GOT3 (cell line): ENCODE results near the gene KRT16.
"Not testable (repeated sequence)": the region's sequence is repeated elsewhere in the genome, so short reads cannot be mapped to it uniquely, and the experiment has no call there.

Experiments used
- DNase-seq: peaks from one replicate; lab custom pipeline; 2025; ENCODE audit warnings: mixed read lengths; lab: John Stamatoyannopoulos, UW

The KRT16 gene

GRCh38 chr17:41628073-41628370 lies 15.5 kb upstream of the KRT16 start:
- not testable (repeated sequence) for DNase-seq

DNA sequence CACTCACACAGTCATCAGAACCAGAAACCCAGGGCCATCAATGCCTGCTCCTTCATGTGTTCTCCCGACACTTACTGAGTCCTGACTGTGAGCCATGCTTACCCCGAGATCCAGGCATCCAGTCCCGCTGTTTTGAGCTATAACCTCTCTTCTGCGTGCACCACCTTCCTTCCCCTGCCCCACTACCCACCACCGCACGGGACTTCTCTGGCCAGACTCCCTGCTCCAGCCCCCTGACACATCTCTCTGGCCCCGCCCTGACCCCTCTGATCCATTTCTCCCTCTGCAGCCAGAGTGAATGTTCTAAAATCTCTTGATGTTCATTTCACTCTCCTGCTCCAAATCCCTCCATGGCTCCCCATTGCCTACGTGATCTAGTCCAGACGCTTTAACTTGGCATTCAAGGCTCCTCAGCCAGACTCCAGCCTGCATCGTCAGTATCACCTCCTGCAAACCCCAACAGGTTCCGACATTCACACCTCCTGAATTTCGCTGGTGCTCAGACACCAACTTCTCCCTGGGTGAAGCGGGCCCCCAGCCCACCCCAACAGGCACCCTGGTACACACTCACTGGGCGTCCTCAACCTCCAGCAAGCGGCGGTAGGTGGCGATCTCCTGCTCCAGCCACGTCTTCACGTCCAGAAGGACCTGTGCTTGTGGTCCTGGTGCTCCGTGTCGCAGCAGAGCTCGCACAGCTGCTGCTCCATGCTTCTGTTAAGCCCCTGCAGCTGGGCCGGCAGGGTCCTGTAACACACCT lies 14.9 kb upstream of the KRT16 start:
- DNase-seq = no peak

DNA sequence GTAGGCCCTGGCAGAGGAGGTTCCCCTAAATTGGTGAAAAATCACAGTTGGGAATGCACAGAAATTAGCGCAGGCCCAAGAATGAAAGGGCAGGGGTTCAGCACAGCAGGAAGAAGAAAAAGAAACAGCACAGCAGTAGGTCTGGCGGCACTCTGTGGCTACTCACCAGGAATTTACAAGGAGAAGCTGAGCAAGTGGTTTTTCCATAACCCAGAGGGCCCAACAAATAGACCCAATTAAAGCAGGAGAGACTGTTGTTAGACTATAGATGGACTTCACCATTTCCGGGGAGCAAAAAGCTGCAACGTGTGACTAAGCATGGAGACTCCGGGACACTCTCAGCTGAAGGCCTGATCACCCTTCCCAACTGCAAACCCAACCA lies 14.3 kb upstream of the KRT16 start:
- DNase-seq = not testable (repeated sequence)

DNA sequence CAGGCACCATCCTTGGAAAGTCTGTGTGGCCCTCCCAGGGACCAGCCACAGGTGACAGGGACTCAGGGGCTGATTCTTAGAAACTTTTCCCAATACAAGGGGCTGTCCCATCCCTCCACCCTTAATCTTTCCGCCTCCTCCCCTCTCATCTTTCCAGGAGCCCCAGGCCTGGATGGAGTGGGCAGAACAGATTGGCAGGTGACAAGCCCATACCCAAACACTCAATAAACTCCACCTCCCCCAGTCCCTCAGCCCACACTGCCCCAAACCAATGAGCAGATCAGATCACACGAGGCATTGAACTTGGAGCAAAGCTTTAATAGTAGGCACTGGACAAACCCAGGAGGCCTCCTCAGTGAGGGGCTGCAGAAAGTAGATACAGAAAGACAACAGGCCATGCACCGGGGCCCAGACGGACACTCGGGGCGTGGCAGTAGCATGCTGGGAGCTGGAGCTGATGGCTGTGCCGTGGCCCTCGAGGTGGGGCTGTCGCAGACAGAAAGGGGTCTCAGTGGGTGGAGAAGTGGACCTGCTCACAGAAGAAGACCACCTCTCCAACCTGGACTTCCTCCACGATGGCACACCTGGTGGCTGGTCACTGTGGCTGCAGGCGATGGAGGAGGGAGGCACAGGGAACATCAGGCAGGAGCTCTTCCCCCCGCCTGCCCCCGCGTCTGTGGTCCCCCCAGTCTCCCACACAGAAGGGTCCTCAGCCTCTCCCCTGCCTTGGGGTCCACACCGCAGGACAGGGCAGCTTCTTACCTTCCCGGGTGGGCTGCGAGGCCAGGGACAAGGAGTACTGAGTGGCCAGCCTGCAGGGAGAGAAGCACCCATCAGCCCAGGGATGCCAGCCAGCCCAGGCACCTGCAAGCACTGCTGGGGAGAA lies 13.7 kb upstream of the KRT16 start:
- not testable (repeated sequence) for DNase-seq

- DNase-seq = no peak
Measured at GRCh38 chr17:41625602-41626001, 13.0 kb upstream of the KRT16 start.

GRCh38 chr17:41624208-41625101 lies 11.9 kb upstream of the KRT16 start, which contains the start of gene KRT17:
KRT17 (minus strand) TSS chr17:41624575; CDS start chr17:41624509, 66 bp downstream.
- no peak for DNase-seq

DNA sequence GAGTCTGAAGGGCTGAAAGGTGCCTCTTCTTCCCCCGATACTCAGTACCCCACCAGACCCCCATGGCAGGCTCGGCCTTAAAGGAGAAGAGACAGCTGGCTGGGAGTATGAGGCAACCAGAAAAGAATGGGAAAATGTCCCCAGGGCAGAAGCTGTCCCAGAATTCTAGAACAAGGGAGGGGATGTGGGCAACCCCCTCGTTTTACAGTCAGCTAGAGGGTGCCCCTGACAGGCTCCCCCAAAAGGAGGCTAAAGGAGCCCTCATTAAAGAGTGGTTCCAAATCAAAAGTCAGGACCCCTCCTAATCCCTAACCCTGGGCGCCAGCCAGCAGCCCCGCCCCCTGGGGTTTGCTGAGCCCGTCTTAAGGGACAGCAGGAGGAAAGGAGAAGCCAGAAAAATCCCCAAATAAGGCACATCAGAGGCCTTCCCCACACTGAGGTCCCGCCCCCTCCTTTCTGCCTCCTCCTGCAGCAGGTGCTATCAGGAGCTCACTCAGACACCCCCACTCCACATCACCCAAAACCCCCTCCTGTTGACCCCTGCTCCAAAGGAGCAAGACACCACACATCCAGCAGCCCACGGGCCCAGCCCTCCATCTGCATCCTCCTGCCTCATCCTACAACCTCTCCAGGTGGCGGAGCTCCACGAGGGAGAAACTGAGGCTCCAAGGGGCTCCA lies 10.8 kb upstream of the KRT16 start:
- not testable (repeated sequence) for DNase-seq

- not testable (repeated sequence) for DNase-seq
Measured at GRCh38 chr17:41622340-41623183, 10.0 kb upstream of the KRT16 start.

GRCh38 chr17:41621916-41622315 lies 9.3 kb upstream of the KRT16 start:
- DNase-seq = no peak

- not testable (repeated sequence) for DNase-seq
Measured at GRCh38 chr17:41621435-41621817, 8.9 kb upstream of the KRT16 start.

DNA sequence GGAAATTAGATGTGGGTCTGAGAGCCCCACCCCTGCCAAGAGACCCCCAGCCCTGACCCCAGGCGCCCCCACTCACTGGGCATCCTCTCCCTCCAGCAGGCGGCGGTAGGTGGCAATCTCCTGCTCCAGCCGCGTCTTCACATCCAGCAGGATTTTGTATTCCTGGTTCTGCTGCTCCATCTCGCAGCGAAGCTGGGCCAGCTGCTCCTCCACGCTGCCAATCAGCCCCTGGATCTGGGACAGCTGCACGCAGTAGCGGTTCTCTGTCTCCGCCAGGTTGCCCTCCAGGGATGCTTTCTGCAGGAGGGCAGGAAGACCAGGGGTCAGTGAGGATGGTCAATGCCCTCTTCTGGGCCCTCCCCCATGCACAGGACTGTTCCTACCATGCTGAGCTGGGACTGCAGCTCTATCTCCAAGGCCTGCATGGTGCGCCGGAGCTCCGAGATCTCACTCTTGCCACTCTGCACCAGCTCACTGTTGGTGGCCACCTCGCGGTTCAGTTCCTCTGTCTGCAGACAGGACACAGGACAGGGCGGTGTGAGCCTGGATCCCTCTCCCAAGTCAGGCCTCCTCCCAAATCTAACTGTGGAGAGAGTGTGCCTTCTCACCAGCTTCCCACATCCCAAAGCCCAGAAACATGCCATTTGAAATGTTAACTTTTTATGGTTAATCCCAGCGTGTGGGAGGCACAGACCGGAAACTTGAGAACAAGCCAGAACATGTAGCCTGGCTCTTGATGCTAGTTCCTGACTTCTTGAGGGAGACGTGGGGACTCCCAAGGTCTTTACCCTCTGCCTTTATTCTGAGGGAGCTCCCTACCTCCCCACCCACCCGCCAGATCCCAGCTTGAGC lies 8.2 kb upstream of the KRT16 start:
- DNase-seq = no peak

DNA sequence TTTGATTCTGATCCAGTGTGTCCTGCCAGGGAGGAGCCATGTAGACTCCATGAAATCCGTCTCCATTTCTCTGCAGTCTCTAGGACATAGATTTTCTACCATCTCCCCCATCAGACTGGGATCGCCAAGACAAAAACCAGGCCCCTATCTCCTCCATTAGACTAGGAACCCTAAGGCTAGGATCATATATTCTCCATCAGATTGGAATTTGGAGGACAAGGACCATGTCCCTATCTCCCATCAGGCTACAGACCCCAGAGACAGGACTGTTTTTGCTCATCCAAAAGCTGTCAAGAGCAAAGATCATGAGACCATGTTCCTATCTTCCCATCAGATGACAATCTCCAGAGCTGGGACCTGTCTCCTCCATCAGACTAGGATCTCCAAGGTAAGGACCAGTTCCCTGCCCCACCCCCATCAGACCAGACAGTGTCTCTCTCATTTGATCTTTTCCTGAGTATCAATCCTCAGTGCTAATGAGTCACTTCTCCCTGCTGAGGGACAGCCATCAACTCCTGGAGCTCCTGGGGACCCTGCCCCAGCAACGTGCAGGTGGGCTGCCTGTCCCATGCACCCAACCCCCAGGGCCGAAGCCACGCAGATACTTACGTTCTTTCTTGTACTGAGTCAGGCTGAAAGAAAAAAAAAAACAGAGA lies 7.5 kb upstream of the KRT16 start:
- DNase-seq = not testable (repeated sequence)

DNA sequence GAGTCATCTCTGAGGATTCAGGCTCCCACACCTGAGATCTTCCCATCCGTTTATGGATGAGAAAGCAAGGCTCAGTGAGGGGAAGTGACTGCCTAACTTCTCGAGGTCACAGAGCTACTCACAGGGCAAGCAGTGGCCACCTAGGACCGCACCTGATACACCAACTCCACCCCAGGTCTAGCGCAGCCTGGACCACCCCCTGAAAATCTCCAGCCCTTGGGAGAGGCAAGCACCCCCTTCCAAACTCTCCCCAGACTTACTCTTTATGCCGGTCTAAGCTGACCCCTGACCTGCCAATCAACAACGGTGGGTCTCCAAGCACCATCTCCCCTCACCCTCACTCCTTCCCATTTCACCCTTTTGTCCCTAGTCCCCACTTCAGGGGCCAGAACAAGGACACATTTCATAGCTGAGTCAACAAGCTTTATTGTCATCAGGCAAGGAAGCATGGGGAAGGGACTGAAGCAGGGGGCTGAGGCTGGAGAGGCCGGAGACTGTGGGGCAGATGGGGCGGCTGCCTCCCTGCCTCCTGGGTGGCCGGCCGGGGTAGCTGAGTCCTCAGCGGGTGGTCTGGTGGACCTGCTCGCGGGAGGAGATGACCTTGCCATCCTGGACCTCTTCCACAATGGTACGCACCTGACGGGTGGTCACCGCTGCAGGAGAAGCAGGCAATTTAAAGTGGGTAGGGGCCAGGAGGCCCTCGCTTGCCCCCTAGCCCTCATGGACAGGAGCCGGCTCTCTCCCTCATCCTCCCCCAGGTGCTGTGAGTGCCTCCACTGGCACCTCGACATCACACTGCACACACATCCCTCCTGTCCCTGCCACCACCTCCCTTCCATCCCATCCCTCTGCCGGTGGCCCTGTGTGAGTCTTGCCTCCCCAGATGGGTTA lies 6.7 kb upstream of the KRT16 start:
- DNase-seq = no peak

DNA sequence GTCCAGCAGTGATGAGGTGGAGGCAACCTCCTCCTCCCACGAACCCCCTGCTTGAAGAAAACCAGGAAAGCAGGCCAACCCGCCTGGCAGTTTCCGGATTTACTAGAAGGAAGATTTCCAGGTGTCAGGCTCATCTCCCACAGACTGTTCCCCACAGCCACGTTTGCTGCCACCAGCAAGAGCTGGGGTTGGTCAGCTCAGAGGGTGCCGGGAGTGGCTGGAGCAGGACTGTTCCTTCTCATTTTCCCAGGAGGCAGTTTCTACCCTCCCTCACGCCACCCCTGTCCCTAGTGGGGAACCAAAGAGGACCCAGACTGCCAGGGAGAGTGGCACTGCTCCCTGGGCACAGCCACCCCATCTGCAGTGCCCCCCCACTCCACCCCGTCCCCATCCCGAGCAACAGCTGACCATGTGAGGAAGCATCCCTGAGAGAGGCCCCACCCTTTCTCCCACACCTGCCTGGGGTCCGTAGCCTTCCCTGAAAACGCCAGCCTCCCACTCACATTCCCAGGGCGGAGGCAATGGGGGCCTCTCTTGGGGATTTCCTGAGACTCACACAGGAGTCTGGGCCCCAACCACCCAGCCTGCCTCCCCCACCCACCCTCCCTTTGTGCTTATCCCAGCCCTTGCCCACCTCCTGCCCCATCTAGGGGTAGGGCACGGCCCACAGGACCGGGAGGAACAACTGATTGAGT lies 5.9 kb upstream of the KRT16 start:
- no peak for DNase-seq

- no peak for DNase-seq
Measured at GRCh38 chr17:41617698-41618097, 5.1 kb upstream of the KRT16 start.

- no peak for DNase-seq
Measured at GRCh38 chr17:41617136-41617535, 4.6 kb upstream of the KRT16 start.

- DNase-seq = not testable (repeated sequence)
Measured at GRCh38 chr17:41616486-41616885, 3.9 kb upstream of the KRT16 start.

DNA sequence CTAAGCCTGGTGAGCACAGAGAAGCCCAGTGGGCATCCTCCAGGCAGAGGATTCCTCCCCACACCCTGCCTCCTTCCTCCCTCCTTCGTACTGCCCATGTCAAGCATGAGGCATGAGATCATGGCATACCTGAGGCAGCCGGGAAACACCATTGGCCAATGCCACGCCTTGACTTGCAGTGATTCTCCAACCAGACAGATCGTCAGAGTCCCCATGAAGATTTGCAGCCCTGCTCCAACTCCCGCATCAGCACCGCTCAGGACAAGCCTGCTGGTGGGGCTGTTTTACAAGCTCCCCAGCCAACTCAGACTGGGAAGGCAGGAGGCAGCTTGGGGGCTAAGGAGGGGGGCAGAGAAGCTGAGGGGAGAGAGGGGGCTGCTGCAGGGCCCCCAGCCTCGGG lies 2.9 kb upstream of the KRT16 start:
- DNase-seq = no peak
